CD14-positive monocyte (primary cell): ENCODE measurements around the gene MISFA. TPM values are rescaled to one million over a fixed set of nuclear protein-coding genes. Genes with fewer than 3 reads are reported as not detected.

Experiments used
- DNase-seq, 3 donors: peaks; one replicate each; pipeline ENCODE4 v3.0.0-alpha.2; 2011 to 2022
- H2AFZ ChIP-seq: 2 replicates; pipeline ENCODE4 v1.6.0; 2012; ENCODE audit warnings: mild to moderate bottlenecking, low read depth, low read length, inconsistent platforms; ENCODE audit not compliant: insufficient read depth, poor library complexity, severe bottlenecking
- H3K27ac ChIP-seq, 2 donors: 1 replicate in 1 of 2; 2 replicates in 1 of 2; pipeline ENCODE4 v1.5.1; 2012 to 2013; ENCODE audit warnings: low read length in 2 of 2, control low read depth in 1 of 2, inconsistent platforms in 1 of 2, low read depth in 1 of 2, mild to moderate bottlenecking in 1 of 2
- H3K27me3 ChIP-seq, 2 donors: one replicate each; pipeline versions ENCODE4 v1.6.0 to v1.6.1; 2011 to 2013; ENCODE audit warnings: low read length in 2 of 2; ENCODE audit not compliant: control insufficient read depth in 2 of 2, insufficient read depth in 2 of 2
- H3K36me3 ChIP-seq, 2 donors: replicated peaks in 1 of 2; 1 replicate in 1 of 2; 2 replicates in 1 of 2; pipeline versions ENCODE4 v1.5.1 to v1.6.1; 2012 to 2013; ENCODE audit warnings: low read length in 2 of 2, control low read depth in 1 of 2, inconsistent platforms in 1 of 2, mild to moderate bottlenecking in 1 of 2; ENCODE audit not compliant: insufficient read depth in 2 of 2, control insufficient read depth in 1 of 2
- H3K4me1 ChIP-seq, 2 donors: 1 replicate in 1 of 2; 2 replicates in 1 of 2; pipeline versions ENCODE4 v1.5.1 to v1.6.1; 2012 to 2013; ENCODE audit warnings: low read length in 2 of 2, control low read depth in 1 of 2, inconsistent platforms in 1 of 2, mild to moderate bottlenecking in 1 of 2, moderate library complexity in 1 of 2; ENCODE audit not compliant: insufficient read depth in 2 of 2, control insufficient read depth in 1 of 2
- H3K4me2 ChIP-seq: replicated peaks from 2 replicates; pipeline ENCODE3; 2012; ENCODE audit warnings: low read length, moderate library complexity, mild to moderate bottlenecking; ENCODE audit not compliant: poor library complexity, severe bottlenecking; ENCODE audit errors: extremely low read depth
- H3K4me3 ChIP-seq, 3 experiments: fragments of 200-600 bp in 1 of 3; sonication (generic) in 1 of 3; replicated peaks in 1 of 3; 1 replicate in 2 of 3; 2 replicates in 1 of 3; pipeline ENCODE4 v1.5.1; 2011 to 2013; ENCODE audit warnings: low read length in 3 of 3, mild to moderate bottlenecking in 3 of 3, control low read depth in 2 of 3, low read depth in 2 of 3, inconsistent platforms in 1 of 3, moderate library complexity in 1 of 3
- H3K79me2 ChIP-seq: 2 replicates; pipeline ENCODE4 v1.6.0; 2012; ENCODE audit warnings: mild to moderate bottlenecking, control low read depth, inconsistent platforms, low read length, moderate library complexity; ENCODE audit not compliant: insufficient read depth
- H3K9ac ChIP-seq: 2 replicates; pipeline ENCODE4 v1.6.0; 2017; ENCODE audit warnings: low read length, mild to moderate bottlenecking; ENCODE audit not compliant: insufficient read depth, poor library complexity, severe bottlenecking
- H3K9me3 ChIP-seq, 2 donors: replicated peaks in 1 of 2; 1 replicate in 1 of 2; 2 replicates in 1 of 2; pipeline versions ENCODE4 v1.5.1 to v1.6.1; 2012 to 2013; ENCODE audit warnings: low read length in 2 of 2, control low read depth in 1 of 2; ENCODE audit not compliant: control insufficient read depth in 1 of 2, insufficient read depth in 1 of 2
- H4K20me1 ChIP-seq: 2 replicates; pipeline ENCODE4 v1.6.0; 2012; ENCODE audit warnings: mild to moderate bottlenecking, low read length, control low read depth, moderate library complexity; ENCODE audit not compliant: insufficient read depth
- H3K27ac Mint-ChIP-seq, 7 donors: one replicate each; pipeline ENCODE4 v1.8.0; 2020; ENCODE audit warnings: mild to moderate bottlenecking in 7 of 7, mixed read lengths in 7 of 7, moderate library complexity in 6 of 7, inconsistent platforms in 2 of 7
- H3K27me3 Mint-ChIP-seq, 3 donors: one replicate each; pipeline ENCODE4 v1.8.0; 2021 to 2022; ENCODE audit warnings: low read depth in 3 of 3, mild to moderate bottlenecking in 3 of 3, mixed read lengths in 3 of 3, moderate library complexity in 3 of 3, inconsistent platforms in 1 of 3
- H3K36me3 Mint-ChIP-seq, 2 donors: one replicate each; pipeline ENCODE4 v1.8.0; 2020; ENCODE audit warnings: mixed read lengths in 2 of 2, inconsistent platforms in 1 of 2, mild to moderate bottlenecking in 1 of 2
- H3K4me1 Mint-ChIP-seq: one replicate; pipeline ENCODE4 v1.8.0; 2020; ENCODE audit warnings: mild to moderate bottlenecking, mixed read lengths
- H3K4me3 Mint-ChIP-seq, 2 donors: one replicate each; pipeline ENCODE4 v1.8.0; 2020; ENCODE audit warnings: mild to moderate bottlenecking in 2 of 2, mixed read lengths in 2 of 2, moderate library complexity in 1 of 2
- H3K9me3 Mint-ChIP-seq, 7 donors: one replicate each; pipeline ENCODE4 v1.8.0; 2020 to 2022; ENCODE audit warnings: mixed read lengths in 7 of 7, mild to moderate bottlenecking in 6 of 7, moderate library complexity in 6 of 7, inconsistent platforms in 2 of 7
- CTCF ChIP-seq: fragments of 200-600 bp; IDR thresholded peaks from one replicate; pipeline ENCODE4 v1.8.0; 2022; ENCODE audit warnings: antibody characterized with exemption, mild to moderate bottlenecking
- intact Hi-C, 2 donors: fragments of 100-400 bp; cut with micrococcal nuclease; formaldehyde crosslinking; loops; one replicate each; pipeline versions ENCODE4 v1.15.0 to v1.15.1; 2023
- polyA plus RNA-seq, 3 donors: library from polyadenylated mRNA; depleted of rRNA in 1 of 3; unstranded in 2 of 3; stranded (reverse) in 1 of 3; fragments of 300-500 nt in 2 of 3; fragments of >200 nt in 1 of 3; fragmentation: Illumina TruSeq in 2 of 3; gene quantifications; 1 replicate in 2 of 3; 2 replicates in 1 of 3; pipeline ENCODE4 v1.2.3, GENCODE V29; 2012 to 2021

MISFA gene
- polyA plus RNA-seq, 3 donors, result 0.43 TPM; not detected in 2

- Histone ChIP-seq H2AFZ (no peak overlapping the region), H3K9me3 (no peaks in the 10 kb centered on the region), H3K79me2 (no peaks in the 10 kb centered on the region), H4K20me1 (no peaks in the 10 kb centered on the region), H3K4me3 (no peak overlapping the region), H3K4me2 (no peak overlapping the region), H3K27ac (no peak overlapping the region), H3K27me3 (no peaks in the 10 kb centered on the region), H3K36me3 (peaks cover 54 to 94% of the 10 kb centered on the region in 2 donors), H3K9ac (no peak overlapping the region), H3K4me1 (no peaks in the 10 kb centered on the region)
- DNase-seq, result no peak
- Mint-ChIP-seq H3K36me3 (peaks cover 55 to 74% of the 10 kb centered on the region in 2 donors), H3K9me3 (no peaks in the 10 kb centered on the region), H3K4me3 (no peak overlapping the region), H3K27ac (no peak overlapping the region), H3K27me3 (peaks cover 0 to 6% (median 0%) of the 10 kb centered on the region in 3 donors), H3K4me1 (no peaks in the 10 kb centered on the region)
- no peak for TF ChIP-seq CTCF
- intact Hi-C loops, result no loop called here
Observed at GRCh38 chr11:18564149-18564548, 35.4 kb upstream of the MISFA start.

GRCh38 chr11:18566406-18566805 lies 33.2 kb upstream of the MISFA start:
- no peaks in the 10 kb centered on the region for H3K9me3 ChIP-seq
- intact Hi-C loops, result no loop called here
- H3K4me1 ChIP-seq, result no peaks in the 10 kb centered on the region
- Mint-ChIP-seq H3K36me3 (peaks cover 56 to 73% of the 10 kb centered on the region in 2 donors), H3K9me3 (peaks cover 0 to 1% (median 0%) of the 10 kb centered on the region in 7 donors), H3K4me3 (no peak overlapping the region), H3K4me1 (peaks cover 2% of the 10 kb centered on the region), H3K27me3 (peaks cover 0 to 6% (median 0%) of the 10 kb centered on the region in 3 donors), H3K27ac (no peak overlapping the region)
- H3K4me3 ChIP-seq, result no peak overlapping the region
- peaks cover 61 to 94% of the 10 kb centered on the region in 2 donors for H3K36me3 ChIP-seq
- H3K79me2 ChIP-seq, result no peaks in the 10 kb centered on the region
- H3K27me3 ChIP-seq, result no peaks in the 10 kb centered on the region
- no peak overlapping the region for H3K9ac ChIP-seq
- no peak overlapping the region for H3K4me2 ChIP-seq
- no peaks in the 10 kb centered on the region for H4K20me1 ChIP-seq
- no peak for TF ChIP-seq CTCF
- H3K27ac ChIP-seq, result no peak overlapping the region
- no peak for DNase-seq
- no peak overlapping the region for H2AFZ ChIP-seq
